ENCODE data around the gene CLN3. TPM values are rescaled to one million over a fixed set of nuclear protein-coding genes. Genes with fewer than 3 reads are reported as not detected.

Gene CLN3
- total RNA-seq, 1 donor from 2014 or later, result 4.4 TPM

- H3K9me3 Mint-ChIP-seq, result no peaks in the 10 kb centered on the region
- no peak for DNase-seq (ENCODE audit: low spot score)
- H3K4me1 ChIP-seq, result no peaks in the 10 kb centered on the region
- TF ChIP-seq EZH2phosphoT487 (IDR thresholded peaks at IDR 0.05), result no peak
- no peak for TF ChIP-seq EZH2 (IDR thresholded peaks at IDR 0.05)
- TF ChIP-seq CTCF (IDR thresholded peaks at IDR 0.05), result no peak
- no peak overlapping the region for H3K4me2 ChIP-seq
- H3K36me3 ChIP-seq, result no peaks in the 10 kb centered on the region
- no peak overlapping the region for H3K4me3 ChIP-seq
- no peaks in the 10 kb centered on the region for H3K9me3 ChIP-seq (ENCODE audit: low read depth)
- H3K79me2 ChIP-seq (ENCODE audit: low read depth), result no peaks in the 10 kb centered on the region
- no peaks in the 10 kb centered on the region for H4K20me1 ChIP-seq (ENCODE audit: low read depth)
- H3K4me1 Mint-ChIP-seq, result peaks cover 5% of the 10 kb centered on the region
- H3K27me3 ChIP-seq, result no peaks in the 10 kb centered on the region
- no peaks in the 10 kb centered on the region for H3K36me3 Mint-ChIP-seq
- no peak overlapping the region for H3K4me3 Mint-ChIP-seq
- H2AFZ ChIP-seq (replicated peaks), result no peak overlapping the region
- H3K27ac Mint-ChIP-seq, result no peak overlapping the region
- H3K9ac ChIP-seq, result no peak overlapping the region
- H3K27ac ChIP-seq, result no peak overlapping the region
- H3K27me3 Mint-ChIP-seq (ENCODE audit: insufficient read depth, low read depth), result peaks cover 11% of the 10 kb centered on the region
- no peaks in the 10 kb centered on the region for H3F3A ChIP-seq (ENCODE audit: low read depth)
Measured at GRCh38 chr16:28498666-28499381, 7.0 kb upstream of the CLN3 start.

GRCh38 chr16:28497861-28498599 lies 6.2 kb upstream of the CLN3 start:
- H3K9me3 Mint-ChIP-seq, result no peaks in the 10 kb centered on the region
- H3K4me1 ChIP-seq, result no peaks in the 10 kb centered on the region
- H3K79me2 ChIP-seq (ENCODE audit: low read depth), result no peaks in the 10 kb centered on the region
- H3K27ac Mint-ChIP-seq, result no peak overlapping the region
- H3K27ac ChIP-seq, result no peak overlapping the region
- no peak overlapping the region for H3K4me2 ChIP-seq
- DNase-seq (ENCODE audit: low spot score), result no peak
- H3K27me3 Mint-ChIP-seq (ENCODE audit: insufficient read depth, low read depth), result peaks cover 16% of the 10 kb centered on the region
- H3K36me3 ChIP-seq, result no peaks in the 10 kb centered on the region
- H3K4me3 ChIP-seq, result no peak overlapping the region
- no peaks in the 10 kb centered on the region for H3K36me3 Mint-ChIP-seq
- no peak overlapping the region for H2AFZ ChIP-seq (replicated peaks)
- no peaks in the 10 kb centered on the region for H3K27me3 ChIP-seq
- H3K4me3 Mint-ChIP-seq, result no peak overlapping the region
- no peak for TF ChIP-seq EZH2 (IDR thresholded peaks at IDR 0.05)
- TF ChIP-seq EZH2phosphoT487 (IDR thresholded peaks at IDR 0.05), result no peak
- TF ChIP-seq CTCF (IDR thresholded peaks at IDR 0.05), result no peak
- H3K4me1 Mint-ChIP-seq, result peaks cover 5% of the 10 kb centered on the region
- H4K20me1 ChIP-seq (ENCODE audit: low read depth), result no peaks in the 10 kb centered on the region
- no peak overlapping the region for H3K9ac ChIP-seq
- H3K9me3 ChIP-seq (ENCODE audit: low read depth), result no peaks in the 10 kb centered on the region
- H3F3A ChIP-seq (ENCODE audit: low read depth), result no peaks in the 10 kb centered on the region

- TF ChIP-seq CTCF (IDR thresholded peaks at IDR 0.05) (no peak), EZH2 (IDR thresholded peaks at IDR 0.05) (no peak), EZH2phosphoT487 (IDR thresholded peaks at IDR 0.05) (no peak)
- Histone ChIP-seq H3K4me1 (no peaks in the 10 kb centered on the region), H3K27ac (no peak overlapping the region), H3K79me2 (ENCODE audit: low read depth) (no peaks in the 10 kb centered on the region), H4K20me1 (ENCODE audit: low read depth) (no peaks in the 10 kb centered on the region), H3K36me3 (no peaks in the 10 kb centered on the region), H3K27me3 (no peaks in the 10 kb centered on the region), H3K9ac (peak overlapping the region; percentile 32), H2AFZ (replicated peaks) (no peak overlapping the region), H3K9me3 (ENCODE audit: low read depth) (no peaks in the 10 kb centered on the region), H3F3A (ENCODE audit: low read depth) (no peaks in the 10 kb centered on the region), H3K4me3 (no peak overlapping the region), H3K4me2 (no peak overlapping the region)
- no peak for DNase-seq (ENCODE audit: low spot score)
- no peaks in the 10 kb centered on the region for H3K36me3 Mint-ChIP-seq
- peaks cover 5% of the 10 kb centered on the region for H3K4me1 Mint-ChIP-seq
- no peaks in the 10 kb centered on the region for H3K9me3 Mint-ChIP-seq
- peaks cover 19% of the 10 kb centered on the region for H3K27me3 Mint-ChIP-seq (ENCODE audit: insufficient read depth, low read depth)
- no peak overlapping the region for H3K27ac Mint-ChIP-seq
- no peak overlapping the region for H3K4me3 Mint-ChIP-seq
Measured at GRCh38 chr16:28497386-28497785, 5.5 kb upstream of the CLN3 start.

Measured in neural progenitor cell (in vitro differentiated cells).